ENCODE results near the gene NPAS3.

NPAS3 gene

DNA sequence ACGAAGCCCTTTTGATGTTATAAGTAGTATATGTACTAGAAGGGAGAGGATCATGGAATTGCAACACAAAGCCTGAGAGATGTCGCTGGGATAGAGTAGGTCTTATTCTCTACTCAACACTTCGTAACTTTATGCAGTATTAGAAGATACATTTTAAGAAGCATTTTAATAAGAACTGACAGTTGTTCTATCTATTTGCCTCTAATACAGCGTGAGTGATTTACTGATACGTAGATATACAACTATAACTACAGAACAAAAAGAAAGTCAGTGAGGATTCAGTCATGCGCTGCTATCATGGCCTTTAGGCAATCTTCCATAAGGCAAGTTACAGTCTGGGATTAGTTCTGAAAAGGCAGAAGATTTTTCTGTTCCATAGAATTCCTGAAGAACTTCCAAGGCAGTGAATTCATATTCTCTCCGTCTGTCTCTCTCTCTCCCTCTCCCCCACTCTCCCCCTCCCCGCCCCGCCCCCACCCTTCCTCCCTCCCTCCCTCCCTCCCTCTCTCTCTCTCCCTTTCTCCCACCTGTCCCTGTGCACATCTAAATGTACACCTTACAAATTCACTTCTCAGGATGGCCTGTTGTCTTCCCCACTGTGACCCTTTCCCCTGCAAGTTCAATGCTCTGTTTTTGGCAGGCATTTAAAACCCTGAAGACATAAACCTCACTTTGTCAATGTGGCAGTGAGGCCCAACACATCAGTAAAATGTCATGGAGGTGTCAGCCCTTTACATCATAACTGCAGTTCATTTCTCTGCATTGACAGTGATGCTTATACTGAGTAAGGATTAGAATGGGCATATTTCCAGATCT, 541.6 kb downstream of the NPAS3 start:
- DNase-seq (ENCODE audit: low read depth in 2 of 2): no peak

DNA sequence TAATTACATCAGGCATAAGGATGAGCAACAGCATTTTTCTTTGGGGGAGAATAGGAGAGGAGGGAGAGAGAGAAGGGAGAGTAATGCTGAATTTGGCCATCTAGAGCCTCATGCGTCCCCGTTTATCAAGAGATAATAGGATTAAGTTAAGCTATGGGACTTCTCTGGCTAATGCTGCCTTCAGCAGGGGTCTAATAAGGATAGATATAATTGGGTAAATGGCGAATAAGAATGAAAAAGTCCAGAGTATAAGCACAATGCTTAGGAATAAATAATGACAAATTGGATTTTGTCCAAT, 542.2 kb downstream of the NPAS3 start:
- no peak for DNase-seq (ENCODE audit: low read depth in 2 of 2)

- DNase-seq (ENCODE audit: low read depth in 2 of 2): no peak
Observed at GRCh38 chr14:33483110-33483509, 544.4 kb downstream of the NPAS3 start.

DNA sequence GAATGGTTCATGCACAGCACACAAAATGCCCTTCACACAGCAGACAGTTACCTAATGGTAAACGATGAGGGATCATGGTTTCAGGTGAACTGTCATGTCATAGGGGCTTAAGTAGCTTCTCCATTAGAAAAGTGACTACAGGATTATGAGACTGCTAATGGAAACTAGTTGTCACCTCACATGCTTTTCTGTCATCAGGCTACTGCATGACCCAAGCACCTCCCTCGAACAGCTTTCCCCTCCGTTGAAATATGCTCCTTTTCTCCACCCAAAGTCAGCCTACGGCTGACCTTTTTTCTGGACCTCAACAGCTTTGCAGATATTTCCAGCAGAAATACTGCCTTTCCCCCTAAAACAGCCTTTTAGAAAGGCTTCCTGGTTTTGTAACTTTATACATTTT, 544.9 kb downstream of the NPAS3 start:
- no peak for DNase-seq (ENCODE audit: low read depth in 2 of 2)

DNA sequence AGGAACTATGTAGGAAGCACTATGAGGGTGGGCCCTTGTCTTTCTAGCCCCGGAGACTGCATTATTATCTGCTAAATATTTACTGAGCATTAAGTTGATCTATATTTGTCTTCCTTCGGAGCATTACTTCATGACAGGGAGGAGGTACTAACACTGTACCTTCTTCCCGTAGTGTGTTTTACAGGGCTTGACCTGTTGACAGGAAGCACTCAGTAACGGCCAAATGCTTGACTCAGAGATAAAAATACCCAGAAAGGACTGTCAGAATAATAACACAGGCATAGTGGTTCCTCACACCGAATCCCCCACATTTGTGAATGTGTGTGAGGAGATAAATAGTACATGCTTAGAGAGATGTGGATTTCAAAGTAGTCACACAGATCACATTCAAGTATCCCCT, 545.6 kb downstream of the NPAS3 start:
- no peak for DNase-seq (ENCODE audit: low read depth in 2 of 2)

DNA sequence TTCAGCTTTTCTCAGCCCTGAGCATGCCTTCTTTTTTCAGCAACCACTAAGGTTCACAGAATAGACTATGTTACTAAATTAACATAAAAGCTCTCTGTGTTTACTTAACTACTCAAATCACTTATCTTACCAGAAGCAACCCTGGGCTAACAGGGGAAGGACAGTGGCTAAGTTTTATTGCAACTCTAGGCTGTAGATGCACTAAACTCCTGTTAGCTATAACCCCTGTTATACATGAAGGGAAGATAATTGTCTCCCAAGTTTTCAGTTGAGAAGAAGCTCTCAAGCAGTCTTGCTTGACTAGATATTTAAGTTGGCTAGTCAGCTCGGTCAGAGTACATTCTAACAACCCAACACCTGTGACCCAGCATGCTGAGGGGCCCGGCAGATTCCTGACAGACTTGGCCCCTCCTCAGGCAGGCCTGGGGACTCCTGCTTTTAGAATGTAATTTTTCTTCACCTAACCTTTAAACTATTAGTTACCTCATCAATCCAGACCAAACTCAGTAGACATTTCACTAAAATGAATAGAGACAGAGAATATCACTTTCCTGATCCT, 547.7 kb downstream of the NPAS3 start:
- DNase-seq (ENCODE audit: low read depth in 2 of 2): no peak

GRCh38 chr14:33488582-33488981, 549.9 kb downstream of the NPAS3 start:
- no peak for DNase-seq (ENCODE audit: low read depth in 2 of 2)

DNA sequence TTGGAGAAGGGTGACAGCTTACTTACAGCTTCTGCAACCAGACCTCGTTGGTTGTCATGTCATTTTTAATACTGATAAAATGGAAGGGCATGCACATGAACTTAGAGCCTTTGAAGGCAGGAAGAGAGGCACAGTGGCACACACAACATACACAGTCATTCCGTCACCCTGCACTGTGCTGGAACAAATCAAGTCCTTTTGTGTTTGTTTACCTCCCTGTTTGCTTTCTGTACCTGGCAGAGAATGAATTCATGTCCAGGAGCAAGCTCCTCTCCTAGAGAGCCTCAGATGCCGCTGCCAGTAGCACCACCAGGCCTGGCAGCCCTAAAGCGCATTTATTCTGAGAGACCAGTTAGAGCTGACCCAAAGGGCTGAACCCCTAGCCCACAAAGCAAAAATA, 551.9 kb downstream of the NPAS3 start:
- DNase-seq (ENCODE audit: low read depth in 2 of 2): no peak

- no peak for DNase-seq (ENCODE audit: low read depth in 2 of 2)
Observed at GRCh38 chr14:33491112-33491511, 552.4 kb downstream of the NPAS3 start.

DNA sequence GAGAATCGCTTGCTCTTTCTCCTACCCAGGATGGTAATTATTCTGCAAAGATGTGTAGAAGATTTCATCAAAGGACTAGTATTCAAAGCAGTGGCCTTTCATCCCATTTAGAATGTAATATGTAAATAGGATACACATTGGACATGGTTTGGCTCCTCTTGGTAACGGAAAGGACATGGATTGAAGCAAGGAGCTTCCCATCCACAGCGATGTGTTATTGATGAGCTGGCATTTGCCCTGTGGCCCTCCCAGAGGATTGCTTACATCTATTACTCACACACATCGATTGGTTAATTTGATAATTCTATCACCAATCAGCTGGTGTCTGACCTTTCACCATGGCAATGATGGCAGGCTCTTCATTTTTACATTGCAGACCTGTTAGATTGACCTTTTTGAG, 553.8 kb downstream of the NPAS3 start:
- DNase-seq (ENCODE audit: low read depth in 2 of 2): no peak

DNA sequence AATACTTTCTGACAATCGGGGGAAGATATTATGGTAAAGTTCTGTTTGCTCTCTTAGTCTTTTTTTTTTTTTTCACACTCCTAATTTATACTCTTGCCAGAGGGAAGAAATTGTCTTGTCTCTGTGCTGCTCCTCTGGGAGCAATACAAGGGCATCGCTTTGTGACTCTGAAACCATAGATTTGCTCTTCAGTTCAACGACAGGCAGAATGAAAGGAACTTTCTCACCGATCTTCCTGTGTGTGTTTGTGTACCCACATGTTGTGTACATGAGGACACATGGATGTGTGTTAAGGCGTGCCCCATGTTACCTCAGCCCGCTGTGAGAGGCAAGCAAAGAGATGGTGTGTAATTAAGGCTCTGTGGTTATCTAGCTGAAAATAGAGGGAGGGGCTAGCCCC, 554.6 kb downstream of the NPAS3 start:
- no peak for DNase-seq (ENCODE audit: low read depth in 2 of 2)

DNA sequence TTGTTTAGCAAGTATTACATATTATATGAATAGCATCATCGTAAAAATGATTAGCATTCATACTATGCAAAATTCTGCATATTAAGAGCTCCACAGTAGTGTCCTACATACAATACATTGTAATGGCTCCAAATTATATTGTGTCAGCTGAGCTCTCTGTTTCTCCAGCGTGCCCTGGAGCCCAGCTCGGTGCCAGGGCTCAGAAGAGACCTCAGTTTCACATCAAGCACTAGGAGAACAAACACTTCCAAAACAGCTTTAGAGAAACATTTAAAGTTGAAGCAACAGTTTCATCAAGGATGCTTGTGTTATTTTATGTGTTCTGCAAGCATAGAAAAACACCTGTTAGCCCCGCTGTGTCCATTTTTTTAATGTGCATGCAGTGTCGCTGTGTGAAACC, 555.3 kb downstream of the NPAS3 start:
- DNase-seq (ENCODE audit: low read depth in 2 of 2): no peak

DNA sequence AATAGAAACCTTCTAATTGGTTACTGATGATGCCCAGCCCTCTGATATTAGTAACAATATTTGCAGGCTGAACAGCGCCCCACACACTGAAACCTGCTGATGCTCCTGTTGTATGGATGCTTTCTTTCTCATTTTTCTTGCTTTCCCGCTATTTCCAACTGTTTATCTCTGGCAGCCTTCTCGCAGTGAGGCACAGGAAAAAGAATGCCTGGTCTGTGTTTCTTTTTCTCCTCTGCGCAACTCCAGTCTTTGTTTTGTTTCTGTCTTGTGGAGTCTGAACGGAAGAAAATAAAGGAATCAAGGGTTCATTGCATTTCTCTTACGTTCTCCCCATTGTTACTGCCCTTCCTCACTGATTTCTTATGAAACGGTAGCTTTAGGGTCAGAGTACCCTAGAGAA, 561.0 kb downstream of the NPAS3 start:
- DNase-seq (ENCODE audit: low read depth in 2 of 2): no peak

GRCh38 chr14:33504246-33505099, 565.8 kb downstream of the NPAS3 start:
- DNase-seq (ENCODE audit: low read depth in 2 of 2): no peak

DNA sequence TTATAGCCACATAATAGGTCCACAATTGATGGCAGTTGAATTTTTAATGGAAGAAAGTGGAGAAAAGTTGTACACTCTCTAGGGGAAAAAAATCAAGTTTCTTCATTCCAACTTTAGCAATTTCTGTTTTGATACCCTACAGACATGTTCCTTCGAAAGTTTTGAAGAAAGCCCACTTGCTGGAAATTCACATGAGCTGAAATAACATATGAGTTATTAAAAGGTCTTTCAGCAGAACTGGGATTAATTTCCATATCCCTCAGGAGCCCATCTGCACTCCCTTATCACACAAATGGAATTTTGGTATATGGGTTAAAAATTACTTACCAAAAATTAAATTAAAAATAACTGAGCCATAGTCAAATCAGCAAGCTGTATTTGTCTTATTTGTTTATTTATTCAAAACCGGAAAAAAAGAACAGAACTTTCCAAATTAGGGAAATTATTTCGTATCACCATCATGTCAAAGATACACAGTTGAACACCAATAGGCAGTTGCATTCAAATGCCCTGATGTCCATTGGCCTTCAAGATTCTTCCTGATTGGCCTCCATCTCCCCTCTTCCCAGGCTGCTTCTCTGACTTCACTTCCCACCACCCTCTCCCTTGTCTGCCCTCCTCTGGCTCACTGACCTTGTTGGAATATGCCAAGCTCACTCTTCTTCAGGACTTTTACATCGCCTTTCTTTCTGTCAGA, 566.7 kb downstream of the NPAS3 start:
- DNase-seq (ENCODE audit: low read depth in 2 of 2): no peak

DNA sequence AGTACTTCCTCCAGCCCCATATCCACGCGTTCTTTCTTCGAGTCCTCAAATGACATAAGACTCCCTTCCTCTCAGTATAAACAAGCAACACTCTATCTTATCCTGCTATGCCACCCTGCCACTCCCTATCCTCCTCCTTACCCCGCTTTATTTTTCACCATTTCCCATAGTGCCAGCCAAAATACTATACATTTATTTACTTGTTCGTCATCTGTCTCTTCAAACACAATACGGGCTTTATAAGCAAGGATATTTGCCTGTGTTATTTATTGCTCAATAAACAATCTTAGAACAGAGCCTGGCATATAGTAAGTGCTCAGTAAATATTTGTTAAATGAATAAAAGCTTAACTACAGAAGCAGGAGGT, 567.3 kb downstream of the NPAS3 start:
- no peak for DNase-seq (ENCODE audit: low read depth in 2 of 2)

DNA sequence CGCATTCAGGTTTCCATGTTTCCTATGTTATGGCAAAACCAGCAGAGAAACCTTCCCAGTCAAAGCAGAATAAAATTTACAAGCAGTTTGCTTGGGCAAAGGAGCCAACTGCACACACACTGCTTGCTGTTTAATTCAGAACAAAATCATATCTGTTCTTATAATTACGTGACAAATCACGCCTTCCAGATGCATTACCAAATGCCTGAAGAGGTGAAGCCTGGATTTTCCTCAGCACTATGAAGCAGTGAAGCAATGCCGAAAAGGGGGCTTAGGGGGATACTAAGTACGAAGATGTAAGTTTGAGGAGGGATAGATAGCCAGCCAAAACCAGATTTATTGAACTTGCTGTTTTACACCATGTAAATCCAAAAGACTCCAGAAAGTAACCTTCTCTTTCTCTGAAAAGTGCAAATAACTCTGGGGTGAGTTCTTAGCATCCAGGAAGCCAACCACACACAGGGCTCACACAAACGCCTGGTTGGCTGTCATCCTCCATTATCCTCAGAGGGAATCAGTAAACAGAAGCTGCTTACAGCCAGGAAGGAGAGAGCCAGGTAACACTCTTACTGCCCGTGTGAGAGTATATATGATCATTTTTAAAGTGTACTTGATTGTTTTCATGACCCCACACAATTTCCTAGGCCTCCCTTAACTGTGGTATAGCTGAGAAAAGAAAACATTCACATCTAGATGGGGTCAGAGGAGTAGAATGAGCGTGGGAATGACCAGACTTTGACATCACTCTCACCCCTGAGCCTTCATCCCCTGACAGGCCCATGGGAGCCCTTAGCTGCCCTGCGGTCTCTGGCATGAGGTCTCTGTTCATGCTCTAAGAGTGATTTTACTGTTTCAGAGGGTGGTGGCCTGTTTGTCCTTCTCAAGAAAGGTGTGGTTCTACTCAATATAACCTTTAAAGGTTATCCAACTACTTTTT, 569.7 kb downstream of the NPAS3 start:
- no peak for DNase-seq (ENCODE audit: low read depth in 2 of 2)

GRCh38 chr14:33509454-33509853, 570.8 kb downstream of the NPAS3 start:
- no peak for DNase-seq (ENCODE audit: low read depth in 2 of 2)

GRCh38 chr14:33510063-33510481, 571.4 kb downstream of the NPAS3 start:
- DNase-seq (ENCODE audit: low read depth in 2 of 2): no peak

DNA sequence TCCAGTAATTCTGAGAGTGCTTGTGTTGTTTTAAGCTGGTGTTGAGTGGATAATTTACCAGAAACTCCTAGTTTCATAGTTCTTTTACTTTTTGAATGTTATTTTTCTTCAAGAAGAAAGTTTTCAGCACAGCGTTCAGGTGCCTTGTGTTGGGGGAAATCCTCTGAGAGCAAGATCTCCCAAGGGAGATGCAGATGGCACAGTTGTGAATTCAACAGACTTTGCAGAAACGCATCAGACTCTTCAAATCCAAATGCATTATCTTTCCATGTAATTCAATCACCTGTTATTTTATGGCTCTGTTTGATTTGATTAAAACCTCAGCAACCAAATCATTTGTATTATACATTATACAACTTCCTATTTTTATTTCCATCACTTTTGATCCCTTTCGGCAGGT, 572.3 kb downstream of the NPAS3 start:
- no peak for DNase-seq (ENCODE audit: low read depth in 2 of 2)

All from stimulated activated CD4-positive, alpha-beta T cell treated with anti-CD3 and anti-CD28 coated beads, Interleukin-1b, Interleukin-23, amount 100 ng/mL, for 1 hour (primary cell).